H9 (cell line): ENCODE data around the gene INSM1. TPM values are rescaled to one million over a fixed set of nuclear protein-coding genes. Genes with fewer than 3 reads are reported as not detected.
A peak's percentile ranks its signal among the peaks of the same experiment; 100 is the strongest.

ENCODE experiments used
- DNase-seq: peaks from one replicate; pipeline ENCODE4 v3.0.0-alpha.2; 2017
- H2AFZ ChIP-seq: one replicate; pipeline ENCODE4 v1.6.1; 2013; ENCODE audit warnings: mild to moderate bottlenecking, low read length, control low read depth, moderate library complexity
- H2AK5ac ChIP-seq: 2 replicates; pipeline ENCODE4 v1.6.1; 2013; ENCODE audit warnings: low read length, control low read depth, mixed read lengths; ENCODE audit not compliant: insufficient read length
- H2BK120ac ChIP-seq: one replicate; pipeline ENCODE4 v1.6.1; 2013; ENCODE audit warnings: low read depth, mild to moderate bottlenecking, low read length, control low read depth, inconsistent platforms; ENCODE audit not compliant: poor library complexity, severe bottlenecking
- H2BK12ac ChIP-seq: 2 replicates; pipeline ENCODE4 v1.6.1; 2013; ENCODE audit warnings: low read length, control low read depth, mixed read lengths, low read depth; ENCODE audit not compliant: insufficient read length
- H2BK15ac ChIP-seq: 2 replicates; pipeline ENCODE4 v1.6.1; 2013; ENCODE audit warnings: low read depth, low read length, control low read depth
- H2BK20ac ChIP-seq: one replicate; pipeline ENCODE4 v1.6.1; 2013; ENCODE audit warnings: low read depth, mild to moderate bottlenecking, low read length, control low read depth, inconsistent platforms; ENCODE audit not compliant: poor library complexity, severe bottlenecking
- H2BK5ac ChIP-seq: 2 replicates; pipeline ENCODE4 v1.6.1; 2013; ENCODE audit warnings: low read length, control low read depth, mixed read lengths; ENCODE audit not compliant: insufficient read length
- H3K14ac ChIP-seq: 2 replicates; pipeline ENCODE4 v1.6.1; 2013; ENCODE audit warnings: low read length, control low read depth; ENCODE audit not compliant: insufficient read depth
- H3K18ac ChIP-seq: 2 replicates; pipeline ENCODE4 v1.6.1; 2013; ENCODE audit warnings: low read depth, mild to moderate bottlenecking, mixed read lengths, low read length, control low read depth; ENCODE audit not compliant: insufficient read length
- H3K23ac ChIP-seq: 2 replicates; pipeline ENCODE4 v1.6.1; 2013; ENCODE audit warnings: low read length, control low read depth, mixed read lengths, low read depth; ENCODE audit not compliant: insufficient read length
- H3K23me2 ChIP-seq: 2 replicates; pipeline ENCODE4 v1.6.1; 2013; ENCODE audit warnings: low read depth, mild to moderate bottlenecking, mixed read lengths, low read length, control low read depth; ENCODE audit not compliant: insufficient read length, poor library complexity, severe bottlenecking
- H3K27ac ChIP-seq: 2 replicates; pipeline ENCODE4 v1.5.1; 2013; ENCODE audit warnings: low read length, control low read depth, mixed read lengths, low read depth; ENCODE audit not compliant: insufficient read length
- H3K27me3 ChIP-seq: 2 replicates; pipeline ENCODE4 v1.6.1; 2013; ENCODE audit warnings: low read length, control low read depth, inconsistent platforms; ENCODE audit not compliant: insufficient read depth
- H3K4ac ChIP-seq: 2 replicates; pipeline ENCODE4 v1.6.1; 2013; ENCODE audit warnings: low read depth, mild to moderate bottlenecking, control low read depth, inconsistent platforms, low read length, moderate library complexity
- H3K4me1 ChIP-seq: 2 replicates; pipeline ENCODE4 v1.6.1; 2013; ENCODE audit warnings: low read length, control low read depth, inconsistent platforms; ENCODE audit not compliant: insufficient read depth
- H3K4me2 ChIP-seq: 2 replicates; pipeline ENCODE4 v1.6.1; 2013; ENCODE audit warnings: low read length, control low read depth, mixed read lengths; ENCODE audit not compliant: insufficient read length, insufficient read depth
- H3K56ac ChIP-seq: 2 replicates; pipeline ENCODE4 v1.6.1; 2013; ENCODE audit warnings: low read depth, mild to moderate bottlenecking, mixed read lengths, low read length, control low read depth; ENCODE audit not compliant: insufficient read length
- H3K79me1 ChIP-seq: 2 replicates; pipeline ENCODE4 v1.6.1; 2013; ENCODE audit warnings: low read depth, mild to moderate bottlenecking, moderate library complexity, low read length, control low read depth, inconsistent platforms; ENCODE audit not compliant: insufficient read depth, poor library complexity, severe bottlenecking
- H3K79me2 ChIP-seq: 2 replicates; pipeline ENCODE4 v1.6.1; 2013; ENCODE audit warnings: low read length, control low read depth, inconsistent platforms; ENCODE audit not compliant: insufficient read depth
- H3K9ac ChIP-seq: 2 replicates; pipeline ENCODE4 v1.6.1; 2013; ENCODE audit warnings: low read length, control low read depth, mixed read lengths; ENCODE audit not compliant: insufficient read length; ENCODE audit errors: extremely low read depth
- H3K9me3 ChIP-seq: one replicate; pipeline ENCODE4 v1.6.1; 2013; ENCODE audit warnings: low read depth, low read length, inconsistent platforms; ENCODE audit not compliant: control insufficient read depth
- H3T11ph ChIP-seq: one replicate; pipeline ENCODE4 v1.6.1; 2013; ENCODE audit warnings: mild to moderate bottlenecking, low read length, control low read depth, inconsistent platforms
- H4K20me1 ChIP-seq: one replicate; pipeline ENCODE4 v1.6.1; 2013; ENCODE audit not compliant: control insufficient read depth, insufficient read length, insufficient read depth
- H4K5ac ChIP-seq: 2 replicates; pipeline ENCODE4 v1.6.1; 2013; ENCODE audit warnings: low read depth, mild to moderate bottlenecking, mixed read lengths, low read length, control low read depth; ENCODE audit not compliant: insufficient read length
- H4K8ac ChIP-seq: replicated peaks from 2 replicates; pipeline ENCODE4 v1.6.1; 2013; ENCODE audit warnings: low read length, control low read depth, mixed read lengths, low read depth; ENCODE audit not compliant: insufficient read length
- H4K91ac ChIP-seq: 2 replicates; pipeline ENCODE4 v1.6.1; 2013; ENCODE audit warnings: low read depth, mild to moderate bottlenecking, moderate library complexity, mixed read lengths, low read length, control low read depth; ENCODE audit not compliant: insufficient read length
- H3K27ac Mint-ChIP-seq, 3 experiments: 2 replicates in 2 of 3; 3 replicates in 1 of 3; pipeline ENCODE4 v1.8.0; 2020 to 2021; ENCODE audit warnings: mixed read lengths in 3 of 3, mild to moderate bottlenecking in 1 of 3, moderate library complexity in 1 of 3
- H3K27me3 Mint-ChIP-seq: 2 replicates; pipeline ENCODE4 v1.8.0; 2021; ENCODE audit warnings: low read depth, mild to moderate bottlenecking, moderate library complexity, mixed read lengths
- H3K36me3 Mint-ChIP-seq, 3 experiments: 2 replicates in 2 of 3; 3 replicates in 1 of 3; pipeline ENCODE4 v1.8.0; 2020 to 2021; ENCODE audit warnings: low read depth in 3 of 3, mixed read lengths in 3 of 3; ENCODE audit not compliant: insufficient read depth in 1 of 3
- H3K4me1 Mint-ChIP-seq, 2 experiments: 2 replicates each; pipeline ENCODE4 v1.8.0; 2020; ENCODE audit warnings: mixed read lengths in 2 of 2
- H3K4me3 Mint-ChIP-seq, 2 experiments: 2 replicates in 1 of 2; 3 replicates in 1 of 2; pipeline ENCODE4 v1.8.0; 2020 to 2021; ENCODE audit warnings: mild to moderate bottlenecking in 2 of 2, mixed read lengths in 2 of 2, moderate library complexity in 1 of 2
- H3K9me3 Mint-ChIP-seq, 2 experiments: 2 replicates in 1 of 2; 3 replicates in 1 of 2; pipeline ENCODE4 v1.8.0; 2020; ENCODE audit warnings: mild to moderate bottlenecking in 2 of 2, mixed read lengths in 2 of 2, moderate library complexity in 1 of 2
- CTCF ChIP-seq: fragments of 200-600 bp; sonication (generic); conservative IDR thresholded peaks from 3 replicates; pipeline ENCODE4 v1.8.0; 2021; ENCODE audit warnings: antibody characterized with exemption, mild to moderate bottlenecking
- WGBS: extraction: QIAGEN DNeasy Blood & Tissue Kit; methylation state at CpG from one replicate; pipeline ENCODE4 v1.1.7; 2013; ENCODE audit warnings: missing lambda C conversion rate, low lambda C conversion rate, mixed read lengths; ENCODE audit not compliant: insufficient read length; ENCODE audit errors: extremely low coverage; 5-methylcytosine and 5-hydroxymethylcytosine counted together
- total RNA-seq: library from RNA; stranded (reverse); gene quantifications from 2 replicates; pipeline ENCODE4 v1.2.1, GENCODE V29; 2021

INSM1 gene
- total RNA-seq, 1 experiment from 2014 or later = 0.83 TPM

DNA sequence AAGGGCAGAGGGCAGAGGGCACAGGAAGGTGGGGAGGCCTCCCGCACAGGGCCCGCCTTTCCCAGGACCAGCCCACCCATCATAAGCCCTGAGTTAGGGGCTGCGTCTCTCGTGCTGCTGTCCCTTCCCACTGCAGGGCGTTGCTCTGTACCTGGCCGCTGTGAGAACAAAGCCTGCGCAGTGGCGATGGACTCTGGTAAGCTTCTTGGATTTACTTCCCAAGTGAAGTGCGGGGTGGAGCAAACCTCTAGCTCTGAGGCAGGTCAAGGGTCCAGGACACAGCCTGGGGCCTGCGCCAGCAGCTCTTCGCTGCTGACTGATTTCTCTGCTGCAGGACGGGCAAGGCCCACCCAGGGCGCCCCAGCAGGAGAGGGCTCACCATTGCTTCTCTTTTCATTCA lies 23.9 kb downstream of the INSM1 start:
- Histone ChIP-seq H3K4me2 (no peak overlapping the region), H3K18ac (no peak overlapping the region), H3K23ac (no peak overlapping the region), H3K9me3 (no peaks in the 10 kb centered on the region), H3K79me1 (no peaks in the 10 kb centered on the region), H2BK20ac (no peak overlapping the region), H4K8ac (no peak overlapping the region), H2AK5ac (no peak overlapping the region), H3K56ac (no peak overlapping the region), H3K9ac (no peak overlapping the region), H2BK5ac (no peak overlapping the region), H2BK15ac (no peak overlapping the region), H3T11ph (no peak overlapping the region), H4K91ac (no peak overlapping the region), H3K27ac (no peak overlapping the region), H4K5ac (no peak overlapping the region), H3K23me2 (no peaks in the 10 kb centered on the region), H2AFZ (no peak overlapping the region), H2BK12ac (no peak overlapping the region), H4K20me1 (no peaks in the 10 kb centered on the region), H3K4me1 (no peaks in the 10 kb centered on the region), H2BK120ac (no peak overlapping the region), H3K27me3 (no peaks in the 10 kb centered on the region), H3K14ac (peak overlapping the region; percentile 52), H3K4ac (no peak overlapping the region), H3K79me2 (no peaks in the 10 kb centered on the region)
- Mint-ChIP-seq H3K4me3 (no peak overlapping the region), H3K27ac (peak overlapping the region in 1 of 3 experiments; percentile 54; a peak in 3 of 7 replicates), H3K27me3 (peaks cover 2% of the 10 kb centered on the region; the same call in 1 of the 2 replicates), H3K4me1 (peaks cover 13 to 22% of the 10 kb centered on the region in 2 experiments), H3K9me3 (no peaks in the 10 kb centered on the region), H3K36me3 (peaks cover 0 to 9% (median 2%) of the 10 kb centered on the region in 3 experiments; a peak in 3 of 7 replicates)
- no peak for TF ChIP-seq CTCF
- DNase-seq = no peak
- no CpG with 5 or more reads among the region's 13 CpGs for WGBS
